ENCODE measurements around the gene C14orf119. TPM values are rescaled to one million over a fixed set of nuclear protein-coding genes. Genes with fewer than 3 reads are reported as not detected.
A peak's percentile ranks its signal among the peaks of the same experiment; 100 is the strongest.

The C14orf119 gene
- total RNA-seq, 1 experiment from 2014 or later = 81.3 TPM

- Mint-ChIP-seq H3K27ac (peak overlapping the region; percentile 42; the same call in 1 of the 2 replicates), H3K9me3 (no peaks in the 10 kb centered on the region), H3K4me1 (no peaks in the 10 kb centered on the region), H3K27me3 (ENCODE audit: low read depth) (no peaks in the 10 kb centered on the region), H3K36me3 (peaks cover 73% of the 10 kb centered on the region), H3K4me3 (no peak overlapping the region)
- TF ChIP-seq E2F5 (CRISPR knock-in tag; IDR thresholded peaks at IDR 0.05) (no peak), MXD4 (CRISPR knock-in tag; IDR thresholded peaks at IDR 0.05; ENCODE audit: borderline replicate concordance) (no peak), PREB (CRISPR knock-in tag; IDR thresholded peaks at IDR 0.05; ENCODE audit: borderline replicate concordance) (no peak), ZNF423 (CRISPR knock-in tag; IDR thresholded peaks at IDR 0.05) (no peak), ZSCAN18 (CRISPR knock-in tag; IDR thresholded peaks at IDR 0.05) (no peak), ARID4B (CRISPR knock-in tag; IDR thresholded peaks at IDR 0.05; ENCODE audit: borderline replicate concordance) (no peak), ATF2 (CRISPR knock-in tag; IDR thresholded peaks at IDR 0.05; ENCODE audit: borderline replicate concordance, low read depth) (no peak), USF2 (CRISPR knock-in tag; IDR thresholded peaks at IDR 0.05) (no peak), SMAD4 (CRISPR knock-in tag; IDR thresholded peaks at IDR 0.05) (no peak), ZNF671 (CRISPR knock-in tag; IDR thresholded peaks at IDR 0.05) (no peak), ZNF219 (CRISPR knock-in tag; IDR thresholded peaks at IDR 0.05; ENCODE audit: borderline replicate concordance) (no peak)
- ChIA-PET POLR2A (interaction anchor here (0.6 kb wide), 1 partner anchor 141 kb away, joined by 3 read pairs; no protein-coding TSS in a partner anchor), CTCF (interaction anchor here (1.2 kb wide), 1 partner anchor 18 kb away, joined by 5 read pairs; no protein-coding TSS in a partner anchor)
- no peak for ATAC-seq
- DNase-seq (ENCODE audit: low spot score) = no peak
Observed at GRCh38 chr14:23137813-23138535, 42.7 kb downstream of the C14orf119 start.

- ATAC-seq (no peak), DNase-seq (ENCODE audit: low spot score) (no peak)
- Mint-ChIP-seq H3K27ac (0 out of 2 replicates have a peak overlapping the region, but pooled peaks have one; percentile 40), H3K4me1 (no peaks in the 10 kb centered on the region), H3K4me3 (no peak overlapping the region), H3K27me3 (ENCODE audit: low read depth) (no peaks in the 10 kb centered on the region), H3K9me3 (no peaks in the 10 kb centered on the region), H3K36me3 (peaks cover 74% of the 10 kb centered on the region)
- CTCF ChIA-PET = interaction anchor here (1.5 kb wide), 1 partner anchor 19 kb away, joined by 6 read pairs; no protein-coding TSS in a partner anchor
- POLR2A ChIA-PET = no interaction called here
- no peak for TF ChIP-seq ZNF138 (CRISPR knock-in tag; conservative IDR thresholded peaks at IDR 0.05)
- TF ChIP-seq GRHL2 (CRISPR knock-in tag; IDR thresholded peaks at IDR 0.05; ENCODE audit: insufficient replicate concordance, severe bottlenecking) = no peak
- TF ChIP-seq ZBTB21 (CRISPR knock-in tag; IDR thresholded peaks at IDR 0.05; ENCODE audit: borderline replicate concordance) = no peak
- TF ChIP-seq PRDM15 (CRISPR knock-in tag; IDR thresholded peaks at IDR 0.05) = no peak
- no peak for TF ChIP-seq ETV6 (CRISPR knock-in tag; IDR thresholded peaks at IDR 0.05)
- no peak for TF ChIP-seq ATF3 (CRISPR knock-in tag; conservative IDR thresholded peaks at IDR 0.05)
- TF ChIP-seq NR1H2 (CRISPR knock-in tag; IDR thresholded peaks at IDR 0.05) = no peak
- no peak for TF ChIP-seq ZNF121 (CRISPR knock-in tag; IDR thresholded peaks at IDR 0.05)
Observed at GRCh38 chr14:23139874-23140273, 44.6 kb downstream of the C14orf119 start.

All from WTC11 (cell line).